Ascending aorta (tissue), 2 donors: ENCODE measurements around the gene EDC3. TPM values are rescaled to one million over a fixed set of nuclear protein-coding genes. Genes with fewer than 3 reads are reported as not detected.
"Not testable (repeated sequence)": the region's sequence is repeated elsewhere in the genome, so short reads cannot be mapped to it uniquely, and the experiment has no call there.

ENCODE experiments used
- DNase-seq, 2 donors: peaks; one replicate each; pipeline ENCODE4 v3.0.0-alpha.2; 2019; ENCODE audit warnings: low spot score in 2 of 2
- H3K27ac ChIP-seq, 2 donors: fragments of 200-600 bp; sonication (generic); one replicate each; pipeline ENCODE4 v1.5.1; 2016 to 2017; ENCODE audit warnings: mild to moderate bottlenecking in 1 of 2
- H3K27me3 ChIP-seq: fragments of 200-600 bp; sonication (generic); one replicate; pipeline ENCODE4 v1.5.1; 2017
- H3K36me3 ChIP-seq, 2 donors: fragments of 200-600 bp; sonication (generic); one replicate each; pipeline ENCODE4 v1.5.1; 2016
- H3K4me1 ChIP-seq, 2 donors: fragments of 200-600 bp; sonication (generic); one replicate each; pipeline ENCODE4 v1.5.1; 2016 to 2017; ENCODE audit warnings: mild to moderate bottlenecking in 1 of 2
- H3K4me3 ChIP-seq, 2 donors: fragments of 200-600 bp; sonication (generic); one replicate each; pipeline ENCODE4 v1.5.1; 2016 to 2017; ENCODE audit warnings: mild to moderate bottlenecking in 1 of 2
- H3K9me3 ChIP-seq, 2 donors: fragments of 200-600 bp; sonication (generic); one replicate each; pipeline ENCODE4 v1.5.1; 2016
- intact Hi-C: fragments of 100-400 bp; cut with DNase I; formaldehyde crosslinking; loops from one replicate; pipeline ENCODE4 v1.15.1; 2023
- total RNA-seq: library from RNA; depleted of rRNA; stranded (reverse); fragments of >200 nt; gene quantifications from one replicate; pipeline ENCODE4 v1.1.0, GENCODE V29; 2016
- TF ChIP-seq, protein P1 (sequence below), 3 experiments: fragments of 200-600 bp in 2 of 3; fragments of 450-650 bp in 1 of 3; sonication (generic) in 2 of 3; IDR thresholded peaks; one replicate each; pipeline ENCODE4 v1.5.1; 2016 to 2019; ENCODE audit warnings: antibody characterized with exemption in 3 of 3, mild to moderate bottlenecking in 1 of 3, moderate library complexity in 1 of 3

Gene EDC3
- total RNA-seq, 1 donor from 2014 or later, result 8.8 TPM

DNA sequence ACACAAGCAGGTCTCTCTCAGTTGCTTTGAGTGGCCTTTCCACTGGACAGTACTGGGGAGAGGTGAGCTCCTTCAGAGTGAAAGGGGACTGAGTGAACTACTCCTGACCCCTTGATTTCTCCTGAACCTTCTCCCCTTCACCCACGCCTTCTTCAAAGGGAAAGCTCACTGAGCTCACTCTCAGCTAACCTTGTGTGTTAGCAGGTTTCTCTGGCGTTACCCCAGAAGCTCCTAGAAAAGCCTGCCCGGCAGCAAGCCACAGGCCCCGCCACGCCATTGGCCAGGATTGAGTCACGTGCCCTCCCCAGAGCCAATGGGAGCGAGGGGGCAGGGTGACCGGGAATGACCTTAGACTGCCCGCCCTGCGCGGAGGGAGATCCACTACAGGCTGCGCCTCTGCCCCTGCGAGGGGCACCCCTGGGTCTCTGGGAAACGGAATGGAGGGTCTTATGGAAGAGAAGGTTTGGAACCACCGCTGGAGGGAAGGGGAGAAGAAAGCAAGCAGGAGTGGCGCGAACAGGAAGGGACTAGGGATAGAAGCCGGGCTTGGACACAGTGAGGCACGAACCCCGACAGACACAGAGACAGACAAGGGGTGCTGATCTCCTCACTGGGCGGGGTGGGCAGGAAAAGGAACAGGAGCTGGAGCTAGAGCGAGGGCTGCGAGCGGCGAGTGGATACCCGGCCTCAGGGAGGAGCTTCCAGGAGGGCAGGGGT is 97.5 kb downstream of the EDC3 start:
- TF ChIP-seq, protein P1, sequence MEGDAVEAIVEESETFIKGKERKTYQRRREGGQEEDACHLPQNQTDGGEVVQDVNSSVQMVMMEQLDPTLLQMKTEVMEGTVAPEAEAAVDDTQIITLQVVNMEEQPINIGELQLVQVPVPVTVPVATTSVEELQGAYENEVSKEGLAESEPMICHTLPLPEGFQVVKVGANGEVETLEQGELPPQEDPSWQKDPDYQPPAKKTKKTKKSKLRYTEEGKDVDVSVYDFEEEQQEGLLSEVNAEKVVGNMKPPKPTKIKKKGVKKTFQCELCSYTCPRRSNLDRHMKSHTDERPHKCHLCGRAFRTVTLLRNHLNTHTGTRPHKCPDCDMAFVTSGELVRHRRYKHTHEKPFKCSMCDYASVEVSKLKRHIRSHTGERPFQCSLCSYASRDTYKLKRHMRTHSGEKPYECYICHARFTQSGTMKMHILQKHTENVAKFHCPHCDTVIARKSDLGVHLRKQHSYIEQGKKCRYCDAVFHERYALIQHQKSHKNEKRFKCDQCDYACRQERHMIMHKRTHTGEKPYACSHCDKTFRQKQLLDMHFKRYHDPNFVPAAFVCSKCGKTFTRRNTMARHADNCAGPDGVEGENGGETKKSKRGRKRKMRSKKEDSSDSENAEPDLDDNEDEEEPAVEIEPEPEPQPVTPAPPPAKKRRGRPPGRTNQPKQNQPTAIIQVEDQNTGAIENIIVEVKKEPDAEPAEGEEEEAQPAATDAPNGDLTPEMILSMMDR (IDR thresholded peaks at IDR 0.05), result no peak
- intact Hi-C loops, result loop anchor here (1.0 kb wide), 2 partner anchors 16 to 58 kb away; no protein-coding TSS in a partner anchor
- H3K27me3 ChIP-seq, result no peaks in the 10 kb centered on the region
- peak overlapping the region; percentile 50 to 76 for H3K4me3 ChIP-seq
- peak overlapping the region; percentile 48 to 77 for H3K27ac ChIP-seq
- peak; percentile 79 to 95 for DNase-seq
- H3K9me3 ChIP-seq, result no peaks in the 10 kb centered on the region
- H3K36me3 ChIP-seq, result peaks cover 10 to 19% of the 10 kb centered on the region in 2 donors
- peaks cover 0 to 6% of the 10 kb centered on the region in 2 donors for H3K4me1 ChIP-seq

DNA sequence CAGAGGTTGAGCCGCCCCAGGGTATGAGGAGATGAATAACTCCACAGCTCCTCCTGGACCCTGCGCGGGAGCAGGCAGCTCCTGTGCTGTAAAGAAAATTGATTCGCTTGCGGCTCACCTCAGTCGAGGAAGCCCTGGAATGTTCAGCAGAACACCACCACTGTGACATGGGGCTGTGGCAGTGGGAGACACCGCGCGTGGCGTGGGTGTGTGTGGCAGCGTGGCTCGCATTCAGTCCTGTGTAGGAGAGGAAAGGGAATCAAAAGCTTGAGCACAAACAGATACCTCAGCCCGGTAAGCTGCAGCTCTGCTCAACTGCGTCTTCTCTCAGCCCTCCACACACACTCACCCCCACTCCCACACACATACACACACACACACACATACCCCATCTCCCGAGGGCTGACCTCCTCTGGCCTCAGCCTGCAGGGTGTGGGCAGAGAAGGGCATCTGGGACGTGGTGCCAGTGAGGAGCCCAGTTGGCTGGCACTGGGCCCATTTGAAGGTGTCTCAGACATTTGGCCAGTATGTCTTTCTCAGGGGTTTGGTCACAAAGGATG is 98.6 kb downstream of the EDC3 start:
- H3K4me3 ChIP-seq, H3K27ac ChIP-seq, H3K9me3 ChIP-seq, intact Hi-C loops, H3K4me1 ChIP-seq, H3K27me3 ChIP-seq, DNase-seq: not testable (repeated sequence)
- H3K36me3 ChIP-seq, result peaks cover 21 to 29% of the 10 kb centered on the region in 2 donors

DNA sequence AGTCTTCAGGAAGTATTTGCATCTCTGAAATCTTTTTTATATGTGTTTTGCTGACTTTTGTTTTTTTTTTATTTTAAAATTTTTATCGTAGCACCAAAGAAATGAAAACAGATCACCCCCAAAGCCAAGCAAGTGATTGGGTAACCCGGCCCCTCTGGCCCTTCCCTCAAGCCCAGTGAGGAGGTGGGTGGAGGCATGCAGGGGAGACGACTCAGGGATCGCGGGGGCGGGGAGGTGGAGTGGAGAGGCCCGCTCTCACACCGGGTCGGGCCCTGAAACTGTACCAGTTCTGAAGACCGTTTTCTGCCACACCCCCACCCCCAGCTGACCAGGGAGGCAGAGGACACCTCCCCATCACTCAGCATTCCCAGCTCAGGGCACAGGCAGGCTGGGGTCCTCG is 99.1 kb downstream of the EDC3 start:
- H3K9me3 ChIP-seq, H3K4me3 ChIP-seq, DNase-seq, H3K4me1 ChIP-seq, H3K27me3 ChIP-seq, intact Hi-C loops, H3K27ac ChIP-seq: not testable (repeated sequence)
- H3K36me3 ChIP-seq, result peaks cover 26 to 34% of the 10 kb centered on the region in 2 donors

DNA sequence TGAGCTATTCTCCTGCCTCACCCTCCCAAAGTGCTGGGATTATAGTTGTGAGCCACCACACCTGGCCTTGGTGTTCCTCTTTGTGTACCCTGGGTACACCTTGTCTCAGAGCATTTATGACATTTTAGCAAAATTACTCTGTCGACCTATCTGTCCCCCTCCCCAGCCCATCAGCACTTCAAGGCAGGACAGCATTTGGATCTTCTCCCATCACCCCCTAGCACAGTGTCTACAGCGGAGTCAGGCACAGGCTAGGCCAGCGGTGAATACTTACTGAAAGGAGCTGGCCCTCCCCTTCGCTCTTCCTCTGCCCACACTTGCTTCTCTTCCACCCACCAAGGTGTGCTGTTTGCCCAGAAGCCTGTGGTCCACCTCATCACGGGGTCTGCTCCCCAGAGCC is 100.6 kb downstream of the EDC3 start:
- TF ChIP-seq, protein P1 (IDR thresholded peaks at IDR 0.05), result no peak
- peaks cover 0 to 6% of the 10 kb centered on the region in 2 donors for H3K4me1 ChIP-seq
- H3K36me3 ChIP-seq, result peaks cover 36 to 49% of the 10 kb centered on the region in 2 donors
- DNase-seq, result no peak
- H3K27ac ChIP-seq, result no peak overlapping the region
- no peak overlapping the region for H3K4me3 ChIP-seq
- H3K9me3 ChIP-seq, result no peaks in the 10 kb centered on the region
- no peaks in the 10 kb centered on the region for H3K27me3 ChIP-seq
- intact Hi-C loops, result no loop called here

DNA sequence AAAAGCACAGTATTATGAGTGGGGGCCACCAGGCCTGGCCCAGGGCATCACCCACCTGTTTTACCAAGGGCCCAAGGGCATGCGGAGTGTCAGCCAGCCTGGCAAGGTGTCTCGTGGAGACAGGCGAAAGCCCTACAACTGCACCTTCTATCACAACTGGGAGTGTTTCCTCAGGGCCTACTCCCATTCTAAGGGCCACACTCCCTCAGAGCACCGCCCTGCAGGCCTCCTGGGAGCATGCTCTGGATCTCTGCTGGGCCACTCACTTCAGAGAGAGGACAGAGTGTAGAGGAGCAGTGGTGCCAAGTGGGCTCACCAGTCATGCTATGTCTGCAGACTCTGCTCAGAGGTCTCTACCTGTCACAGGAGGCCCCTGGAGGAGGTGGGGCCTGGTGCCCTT is 101.4 kb downstream of the EDC3 start:
- DNase-seq, result no peak

DNA sequence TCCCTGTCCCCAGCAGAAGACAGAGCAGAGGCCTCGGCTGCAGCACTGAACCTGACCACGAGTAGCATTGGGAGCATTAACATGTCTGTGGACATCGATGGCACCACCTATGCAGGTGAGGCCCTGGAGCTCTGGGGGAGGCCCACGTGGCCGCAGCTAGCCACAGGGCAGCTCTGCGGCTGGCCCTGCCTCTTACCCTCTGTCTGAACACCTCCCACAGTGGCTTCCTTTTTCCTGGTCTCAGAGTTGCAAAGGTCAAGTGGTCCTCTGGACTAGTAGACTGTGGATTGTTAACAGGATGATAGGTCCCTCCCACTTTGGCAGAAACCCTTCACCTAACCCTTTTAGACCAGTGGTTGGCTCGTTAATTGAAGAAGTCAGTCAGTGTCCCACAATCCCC is 102.7 kb downstream of the EDC3 start:
- Histone ChIP-seq H3K27ac (no peak overlapping the region), H3K36me3 (peaks cover 36 to 55% of the 10 kb centered on the region in 2 donors), H3K4me1 (peaks cover 0 to 8% of the 10 kb centered on the region in 2 donors), H3K9me3 (no peaks in the 10 kb centered on the region), H3K27me3 (no peaks in the 10 kb centered on the region), H3K4me3 (no peak overlapping the region)
- no peak for DNase-seq
- TF ChIP-seq, protein P1 (IDR thresholded peaks at IDR 0.05), result no peak
- intact Hi-C loops, result no loop called here

More for the DNA sequence above, 101.4 kb downstream of the EDC3 start:
- no peaks in the 10 kb centered on the region for H3K9me3 ChIP-seq
- no peaks in the 10 kb centered on the region for H3K27me3 ChIP-seq
- TF ChIP-seq, protein P1 (IDR thresholded peaks at IDR 0.05), result no peak
- H3K36me3 ChIP-seq, result peaks cover 36 to 55% of the 10 kb centered on the region in 2 donors
- no peak overlapping the region for H3K4me3 ChIP-seq
- intact Hi-C loops, result no loop called here
- H3K4me1 ChIP-seq, result peaks cover 0 to 6% of the 10 kb centered on the region in 2 donors
- no peak overlapping the region for H3K27ac ChIP-seq
